ENCODE results near the gene GUCY1A1.
"Not testable (repeated sequence)": the region's sequence is repeated elsewhere in the genome, so short reads cannot be mapped to it uniquely, and the experiment has no call there.

Gene GUCY1A1, protein sequence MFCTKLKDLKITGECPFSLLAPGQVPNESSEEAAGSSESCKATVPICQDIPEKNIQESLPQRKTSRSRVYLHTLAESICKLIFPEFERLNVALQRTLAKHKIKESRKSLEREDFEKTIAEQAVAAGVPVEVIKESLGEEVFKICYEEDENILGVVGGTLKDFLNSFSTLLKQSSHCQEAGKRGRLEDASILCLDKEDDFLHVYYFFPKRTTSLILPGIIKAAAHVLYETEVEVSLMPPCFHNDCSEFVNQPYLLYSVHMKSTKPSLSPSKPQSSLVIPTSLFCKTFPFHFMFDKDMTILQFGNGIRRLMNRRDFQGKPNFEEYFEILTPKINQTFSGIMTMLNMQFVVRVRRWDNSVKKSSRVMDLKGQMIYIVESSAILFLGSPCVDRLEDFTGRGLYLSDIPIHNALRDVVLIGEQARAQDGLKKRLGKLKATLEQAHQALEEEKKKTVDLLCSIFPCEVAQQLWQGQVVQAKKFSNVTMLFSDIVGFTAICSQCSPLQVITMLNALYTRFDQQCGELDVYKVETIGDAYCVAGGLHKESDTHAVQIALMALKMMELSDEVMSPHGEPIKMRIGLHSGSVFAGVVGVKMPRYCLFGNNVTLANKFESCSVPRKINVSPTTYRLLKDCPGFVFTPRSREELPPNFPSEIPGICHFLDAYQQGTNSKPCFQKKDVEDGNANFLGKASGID

DNA sequence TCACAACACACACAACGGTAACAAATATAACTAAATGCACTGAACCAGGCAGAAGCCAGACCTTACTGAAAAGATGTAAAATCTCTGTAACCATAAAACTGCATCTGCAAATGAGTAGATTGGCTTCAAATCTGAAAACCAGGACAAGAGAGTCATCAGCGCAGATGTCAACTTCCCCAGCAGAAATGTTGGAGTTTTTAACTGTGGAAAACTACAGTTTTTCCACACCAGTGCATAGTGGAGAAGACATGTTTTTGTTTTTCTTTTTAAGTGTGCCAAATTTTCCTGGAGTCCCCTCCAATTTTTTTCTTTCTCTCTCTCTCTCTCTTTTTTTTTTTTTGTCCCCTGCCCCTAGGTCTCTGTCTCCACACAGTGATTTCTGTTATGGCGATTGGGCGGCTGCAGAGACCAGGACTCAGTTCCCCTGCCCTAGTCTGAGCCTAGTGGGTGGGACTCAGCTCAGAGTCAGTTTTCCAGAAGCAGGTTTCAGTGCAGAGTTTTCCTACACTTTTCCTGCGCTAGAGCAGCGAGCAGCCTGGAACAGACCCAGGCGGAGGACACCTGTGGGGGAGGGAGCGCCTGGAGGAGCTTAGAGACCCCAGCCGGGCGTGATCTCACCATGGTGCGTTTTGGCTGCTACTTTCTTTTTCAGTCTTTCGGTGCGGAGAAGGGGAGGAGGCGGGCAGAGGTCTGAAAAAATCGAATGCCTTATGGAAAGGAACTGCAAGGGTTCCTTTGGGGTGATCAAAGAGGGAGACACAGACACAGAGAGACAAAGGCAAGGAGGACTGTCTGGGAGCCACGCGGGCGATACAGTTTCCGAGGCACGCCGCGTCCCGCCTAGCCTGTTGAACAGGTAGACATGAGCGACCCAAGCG is at the start of gene GUCY1A1:
Gene GUCY1A1, plus strand, starts transcription at position 505 of the 878 bp plus-strand sequence. CDS start 30,020 bp downstream, outside the sequence.
- DNase-seq = no peak

DNA sequence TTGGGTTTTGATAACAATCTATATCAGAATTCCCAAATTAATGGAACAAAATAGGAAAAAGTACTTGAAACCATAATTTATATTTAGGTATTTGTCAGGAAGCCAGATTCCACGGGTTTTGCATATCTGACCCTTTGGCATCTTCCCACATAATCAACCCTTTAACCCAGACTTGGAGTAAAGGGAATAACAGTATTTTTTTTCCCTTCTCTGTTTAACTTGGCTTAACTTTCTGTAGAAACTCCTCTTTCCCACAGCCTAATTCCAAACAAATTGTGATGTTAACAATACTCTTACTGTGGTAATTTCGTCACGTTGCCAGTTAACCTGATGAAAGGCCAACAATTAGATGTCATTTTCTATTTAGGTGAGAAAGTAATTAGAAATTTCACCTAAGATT is 49.4 kb upstream of the GUCY1A1 start:
- no peak for DNase-seq

DNA sequence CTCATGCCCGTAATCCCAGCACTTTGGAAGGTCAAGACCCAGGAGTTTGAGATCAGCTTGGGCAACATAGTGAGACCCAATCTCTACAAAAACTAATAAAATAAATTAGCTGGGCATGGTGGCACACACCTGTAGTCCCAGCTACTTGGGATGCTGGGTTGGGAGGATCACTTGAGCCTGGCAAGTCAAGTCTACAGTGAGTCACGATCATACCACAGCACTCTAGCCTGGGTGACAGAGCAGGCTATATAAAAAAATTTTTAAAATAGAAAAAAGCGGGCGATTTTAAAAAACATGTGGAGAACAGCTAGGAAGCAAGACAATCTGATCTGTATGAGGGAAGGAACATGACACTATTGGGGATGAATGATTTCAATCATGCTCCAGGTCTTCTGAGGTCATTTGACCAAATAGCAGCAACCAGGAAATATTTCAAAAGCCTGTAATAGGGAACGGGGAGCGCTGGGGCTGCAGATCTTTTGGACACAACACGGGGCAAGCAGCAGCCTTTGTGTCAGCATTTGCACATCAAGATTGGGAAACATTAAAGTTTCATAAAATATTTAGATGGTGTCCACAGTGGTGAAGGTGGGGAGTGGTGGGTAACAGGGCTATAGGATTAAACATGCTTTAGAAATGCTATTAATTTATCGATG is 48.3 kb upstream of the GUCY1A1 start:
- DNase-seq = no peak

DNA sequence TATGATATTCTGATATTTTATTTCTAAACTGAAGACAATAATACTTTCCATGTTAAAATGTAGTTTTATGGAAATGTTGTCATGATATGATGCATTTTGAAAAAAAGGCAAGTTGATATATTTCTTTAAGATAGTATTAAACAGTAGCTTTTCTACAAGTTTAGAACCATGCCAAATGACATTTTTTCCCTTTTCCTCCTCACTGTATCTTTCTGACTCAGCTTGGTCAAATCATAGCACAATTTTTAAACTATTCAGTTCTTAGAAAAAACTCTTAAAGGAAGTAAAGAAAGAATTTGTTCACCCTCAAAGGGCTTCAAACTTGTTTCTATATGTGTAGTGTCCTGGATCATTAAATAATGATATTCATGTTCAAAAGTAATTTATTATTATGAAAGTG is 46.0 kb upstream of the GUCY1A1 start:
- no peak for DNase-seq

DNA sequence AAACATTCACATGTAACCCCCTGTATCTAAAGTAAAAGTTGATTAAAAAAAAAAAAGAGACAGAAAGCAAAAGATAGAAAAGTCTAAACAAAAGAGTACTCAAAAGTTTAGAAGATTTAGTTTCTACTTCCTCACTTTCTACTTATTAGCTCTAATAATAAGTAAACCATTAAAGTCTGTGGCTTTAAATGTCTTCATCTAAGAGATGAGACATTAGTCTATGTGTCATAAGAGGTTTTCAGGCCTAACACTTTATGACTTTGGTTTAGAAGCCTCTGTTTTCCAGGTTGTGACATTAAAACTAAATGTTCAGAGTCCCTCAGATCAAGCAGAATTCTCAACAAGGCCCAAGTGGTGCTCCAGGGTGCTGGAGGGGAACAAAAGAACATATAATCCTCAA is 42.2 kb upstream of the GUCY1A1 start:
- no peak for DNase-seq

DNA sequence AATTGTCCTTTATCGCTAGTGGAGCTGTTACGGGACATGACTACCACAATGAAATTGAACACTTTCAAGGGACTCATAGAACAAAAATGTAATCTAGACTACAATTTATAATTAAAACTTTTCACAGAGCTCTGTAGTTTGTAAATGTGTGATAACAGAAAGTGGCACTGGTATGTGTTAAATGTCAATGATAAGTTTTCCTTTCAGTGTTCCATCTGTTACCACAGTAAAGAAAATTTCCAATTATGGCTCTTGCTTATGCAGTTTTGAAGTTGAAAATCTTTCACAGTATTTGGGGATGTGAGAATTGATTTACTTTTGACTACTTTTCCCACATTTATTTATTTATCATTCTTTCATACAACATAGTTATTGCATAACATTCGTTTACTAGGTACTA is 40.1 kb upstream of the GUCY1A1 start:
- DNase-seq = no peak

DNA sequence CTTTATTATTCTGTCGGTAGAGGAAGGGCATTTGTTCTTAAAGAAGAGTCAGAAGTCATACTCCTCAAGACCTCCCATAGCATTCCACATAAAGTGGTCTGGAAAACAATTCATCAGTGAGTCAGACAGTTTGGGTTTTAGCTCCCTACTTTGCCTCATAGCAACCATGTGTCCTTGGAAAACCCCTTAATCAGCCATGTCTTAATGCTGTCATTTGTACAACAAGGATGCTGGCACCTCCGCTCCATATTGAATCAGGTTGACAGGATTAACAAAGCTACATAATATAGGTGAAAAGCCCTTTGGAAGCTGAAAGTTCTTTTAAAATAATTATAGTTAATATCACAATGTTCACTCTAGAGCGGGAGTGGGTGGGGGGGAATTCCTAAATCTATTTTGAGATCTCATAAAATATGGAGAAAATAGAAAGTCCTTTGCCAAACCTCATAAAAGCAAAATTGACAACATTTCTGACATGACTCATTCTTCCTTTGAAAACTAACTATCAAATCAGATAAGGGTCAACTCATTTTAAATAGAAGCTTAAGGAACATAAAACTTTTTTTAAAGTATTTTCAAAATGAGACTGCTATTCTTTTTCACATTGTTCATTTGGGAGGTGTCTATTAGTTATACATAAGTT is 37.3 kb upstream of the GUCY1A1 start:
- no peak for DNase-seq

DNA sequence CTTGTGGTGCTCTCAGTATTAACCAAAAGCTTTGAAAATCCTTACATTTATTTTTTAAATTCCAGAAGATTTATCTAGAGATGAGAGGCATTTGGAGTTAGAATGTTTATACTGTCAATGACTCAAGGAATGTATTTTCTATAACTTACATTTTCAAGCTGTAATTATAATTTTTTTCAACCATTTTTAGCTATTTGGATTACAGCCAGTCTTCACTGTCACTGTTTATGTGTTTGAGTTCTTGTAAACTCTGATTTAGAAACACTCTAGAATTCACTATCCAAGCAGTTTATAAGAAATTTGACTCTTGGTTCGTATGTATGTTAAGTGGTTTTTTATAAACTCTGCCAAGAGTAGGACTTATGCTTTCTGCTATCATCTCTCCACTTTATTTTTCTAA is 36.7 kb upstream of the GUCY1A1 start:
- no peak for DNase-seq

DNA sequence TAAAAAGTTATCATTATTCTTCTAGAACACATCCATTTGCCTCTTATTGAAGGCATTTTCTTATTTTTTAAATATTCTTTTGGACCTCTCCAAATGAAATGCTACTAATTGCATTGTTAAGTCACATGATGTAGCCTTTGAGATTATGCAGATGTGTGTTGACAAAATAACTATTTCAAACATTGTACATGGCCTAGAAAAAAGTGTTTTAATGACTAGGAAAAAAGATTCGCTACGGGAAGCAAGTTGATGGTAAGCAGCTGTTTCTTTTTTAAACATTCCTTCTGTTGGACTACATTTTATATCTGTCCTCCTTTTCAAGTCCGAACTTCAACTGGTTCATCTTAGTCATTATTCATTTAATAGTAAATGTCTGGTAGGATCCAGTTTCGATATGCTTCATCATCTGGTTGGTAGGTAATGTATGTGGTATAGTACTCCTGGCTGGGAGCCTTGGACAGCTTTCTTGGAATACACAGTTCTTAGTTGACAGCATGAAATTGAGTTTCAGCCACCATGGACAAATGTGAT is 34.3 kb upstream of the GUCY1A1 start:
- no peak for DNase-seq

DNA sequence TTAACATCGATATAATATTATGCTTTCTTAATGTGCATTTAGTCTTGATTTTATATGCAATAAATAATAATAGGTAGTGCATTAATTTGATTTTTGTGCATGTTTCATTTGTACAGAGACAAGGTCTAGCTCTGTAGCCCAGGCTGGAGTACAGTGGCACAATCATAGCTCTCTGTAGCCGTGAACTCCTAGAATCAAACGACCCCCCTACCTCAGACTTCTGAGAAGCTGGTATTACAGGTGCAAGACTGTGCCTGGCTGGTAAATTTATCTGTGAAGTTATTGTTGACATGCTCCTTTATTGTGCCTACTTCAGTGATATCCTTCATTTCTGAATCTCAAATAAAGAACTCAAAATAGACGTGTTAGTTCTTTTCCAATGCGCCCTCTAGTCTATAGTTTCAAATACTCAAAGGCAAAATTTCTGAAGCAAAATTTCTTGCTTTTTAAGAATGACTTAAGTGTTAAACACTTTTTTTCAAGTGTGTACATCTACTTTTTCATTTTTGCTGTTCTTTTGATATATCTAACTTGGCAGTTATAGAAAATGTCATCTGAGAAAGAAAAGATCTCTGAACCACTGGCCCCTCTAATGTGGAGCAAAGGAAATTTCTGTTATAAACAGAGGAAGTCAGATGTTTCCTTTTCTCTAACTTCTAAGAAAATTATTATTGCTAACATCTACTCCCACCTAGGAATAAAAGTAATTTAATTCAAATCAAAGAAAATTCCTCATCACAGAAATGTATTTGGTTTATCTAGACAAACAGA is 28.3 kb upstream of the GUCY1A1 start:
- DNase-seq = no peak

DNA sequence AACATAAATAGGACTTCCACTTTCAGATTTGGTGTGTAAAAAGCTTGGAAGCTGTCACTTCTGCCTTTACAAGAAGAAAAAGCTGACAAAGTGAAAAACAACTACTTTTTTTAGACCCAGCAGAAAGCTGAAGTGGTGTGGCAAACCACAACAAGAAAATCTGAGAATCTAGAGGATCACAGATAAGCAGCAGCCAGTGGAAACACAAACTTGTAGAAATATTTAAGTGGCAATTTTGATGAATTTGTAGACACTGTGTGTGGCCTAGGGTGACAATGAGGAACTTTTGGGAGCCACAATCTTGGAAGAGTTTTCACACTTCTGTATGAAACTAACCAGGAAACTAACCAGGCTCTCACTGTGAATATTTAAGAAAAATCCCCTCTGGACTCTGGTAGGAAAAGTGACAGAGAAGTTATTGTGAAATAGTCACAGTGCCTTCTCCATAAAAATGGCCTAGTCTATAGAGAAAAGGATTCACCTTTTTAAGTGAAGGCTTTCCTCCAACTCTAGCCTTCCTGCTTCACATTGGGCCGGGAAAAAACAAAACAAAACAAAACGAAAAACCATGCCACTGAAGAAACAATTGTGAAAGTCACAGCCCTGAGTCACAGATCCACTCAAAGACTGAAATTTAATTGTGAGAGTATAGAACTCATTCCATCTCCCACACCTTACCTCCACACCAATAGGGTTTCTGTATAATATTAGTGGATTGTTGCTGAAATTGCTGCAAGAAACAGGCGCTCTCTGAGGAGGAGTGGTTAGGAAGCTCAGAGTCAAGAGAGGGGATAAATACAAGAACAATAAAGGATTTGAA is 26.7 kb upstream of the GUCY1A1 start:
- DNase-seq = no peak

DNA sequence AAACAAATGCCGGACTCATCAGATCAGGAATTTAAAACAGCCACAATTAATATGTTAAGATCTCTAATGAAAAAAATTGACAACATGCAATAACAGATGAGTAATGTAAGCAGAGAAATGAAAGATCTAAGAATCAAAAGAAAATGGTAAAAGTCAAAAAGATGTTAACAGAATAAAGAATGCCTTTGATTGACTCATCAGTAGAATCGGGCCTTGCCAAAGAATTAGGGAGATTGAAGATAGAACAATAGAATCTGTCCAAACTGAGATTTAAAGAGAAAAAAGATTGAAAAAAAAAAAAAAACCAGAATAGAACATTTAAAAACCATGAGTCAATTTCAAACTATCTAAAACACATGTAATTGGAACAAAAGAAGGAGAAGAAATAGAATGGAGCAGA is 25.9 kb upstream of the GUCY1A1 start:
- DNase-seq = no peak

DNA sequence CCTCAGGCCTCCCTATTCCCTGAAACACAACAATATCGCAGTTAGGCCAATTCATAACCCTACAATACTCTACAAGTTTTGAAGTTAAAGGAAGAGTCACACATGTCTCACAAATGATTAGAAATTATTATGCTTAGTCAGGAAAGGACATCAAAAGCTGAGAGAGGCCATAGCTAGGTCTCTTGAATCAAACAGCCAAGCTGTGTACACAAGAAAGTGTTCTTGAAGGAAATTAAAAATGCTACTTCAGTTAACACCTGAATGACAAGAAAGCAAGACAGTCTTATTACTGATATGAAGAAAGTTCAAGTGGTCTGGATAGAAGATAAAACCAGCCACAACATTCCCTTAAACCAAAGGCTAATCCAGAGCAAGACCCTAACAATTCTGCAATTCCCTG is 23.6 kb upstream of the GUCY1A1 start:
- DNase-seq = no peak

DNA sequence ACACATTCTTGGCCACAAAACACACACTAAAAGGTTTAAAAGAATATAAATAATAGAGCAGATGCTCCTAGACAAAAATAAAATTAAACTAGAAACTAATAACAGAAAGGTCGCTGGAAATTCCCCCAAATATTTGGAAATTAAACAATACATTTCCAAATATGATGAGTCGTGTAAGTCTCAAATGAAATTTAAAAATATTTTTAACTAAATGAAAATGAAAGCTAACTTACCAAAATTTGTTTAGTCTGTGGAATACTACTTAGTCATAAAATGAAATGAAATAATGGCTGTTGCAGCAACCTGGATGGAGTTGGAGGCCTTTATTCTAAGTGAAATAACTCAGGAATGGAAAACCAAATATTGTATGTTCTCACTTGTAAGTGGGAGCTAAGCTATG is 20.6 kb upstream of the GUCY1A1 start:
- no peak for DNase-seq

DNA sequence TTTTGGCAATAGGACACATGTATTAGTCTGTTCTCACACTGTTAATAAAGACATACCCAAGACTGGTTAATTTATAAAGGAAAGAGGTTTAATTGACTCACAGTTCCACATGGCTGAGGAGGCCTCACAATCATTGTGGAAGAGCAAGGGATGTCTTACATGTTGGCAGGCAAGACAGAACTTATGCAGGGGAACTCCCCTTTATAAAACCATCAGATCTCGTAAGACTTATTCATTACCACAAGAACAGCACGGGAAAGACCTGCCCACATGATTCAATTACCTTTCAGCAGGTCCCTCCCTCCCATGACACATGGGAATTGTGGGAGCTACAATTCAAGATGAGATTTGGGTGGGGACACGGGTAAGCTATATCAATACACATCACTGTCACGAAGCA is 15.9 kb upstream of the GUCY1A1 start:
- not testable (repeated sequence) for DNase-seq

DNA sequence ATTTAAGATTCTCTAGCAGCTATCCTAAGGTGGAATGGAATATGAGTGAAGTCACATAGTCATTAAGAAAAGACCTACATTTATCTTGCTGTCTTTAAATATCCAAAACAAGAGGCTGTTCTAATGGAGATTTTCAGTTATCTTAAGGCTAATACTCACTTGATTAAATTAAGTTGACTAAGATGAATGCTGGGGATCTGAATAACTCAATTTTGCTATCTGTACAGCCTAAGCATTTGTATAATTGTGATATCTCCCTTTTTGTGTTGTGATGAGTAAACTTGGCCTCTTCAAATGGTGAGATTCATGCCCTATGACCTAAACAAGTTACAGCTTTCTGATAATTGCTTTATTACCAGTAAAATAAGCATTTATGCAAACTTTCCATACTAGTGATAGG is 13.6 kb upstream of the GUCY1A1 start:
- no peak for DNase-seq

DNA sequence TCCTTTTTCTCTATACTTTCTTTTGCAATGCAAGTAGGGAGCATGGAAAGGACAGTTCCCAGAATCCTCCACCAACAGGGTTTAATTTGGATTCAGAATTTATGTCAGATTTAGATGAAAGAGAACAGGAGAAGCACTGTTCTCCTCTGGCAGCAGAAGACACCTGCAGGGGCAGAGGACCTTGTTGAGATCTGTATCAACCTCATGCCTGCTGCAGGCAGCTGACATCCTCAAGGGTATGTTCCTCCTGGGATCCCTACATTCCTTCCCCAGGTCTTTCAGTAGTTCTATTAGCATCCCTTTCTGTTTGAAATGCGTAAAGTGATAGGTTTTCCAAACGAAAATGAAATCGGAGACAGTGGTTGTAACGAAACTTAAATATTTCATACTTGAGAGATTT is 10.6 kb upstream of the GUCY1A1 start:
- no peak for DNase-seq

DNA sequence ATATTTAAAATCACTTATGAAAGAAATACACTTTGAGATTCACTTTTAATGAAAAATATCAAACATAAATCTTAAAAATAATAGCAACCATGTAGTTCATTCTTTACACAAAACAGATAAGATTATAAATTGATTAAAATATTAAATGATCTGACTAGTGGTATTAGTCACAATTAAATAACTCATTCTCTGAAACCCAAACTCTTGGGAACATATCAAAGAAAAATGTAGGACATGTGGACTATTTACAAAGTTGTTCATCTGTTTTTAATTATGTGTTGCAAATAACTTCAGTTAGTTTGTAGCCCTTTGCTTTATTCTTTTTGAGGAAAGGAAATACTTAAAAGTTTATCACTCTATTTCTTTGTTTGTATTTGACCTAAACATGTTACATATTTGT is 9.5 kb upstream of the GUCY1A1 start:
- no peak for DNase-seq

DNA sequence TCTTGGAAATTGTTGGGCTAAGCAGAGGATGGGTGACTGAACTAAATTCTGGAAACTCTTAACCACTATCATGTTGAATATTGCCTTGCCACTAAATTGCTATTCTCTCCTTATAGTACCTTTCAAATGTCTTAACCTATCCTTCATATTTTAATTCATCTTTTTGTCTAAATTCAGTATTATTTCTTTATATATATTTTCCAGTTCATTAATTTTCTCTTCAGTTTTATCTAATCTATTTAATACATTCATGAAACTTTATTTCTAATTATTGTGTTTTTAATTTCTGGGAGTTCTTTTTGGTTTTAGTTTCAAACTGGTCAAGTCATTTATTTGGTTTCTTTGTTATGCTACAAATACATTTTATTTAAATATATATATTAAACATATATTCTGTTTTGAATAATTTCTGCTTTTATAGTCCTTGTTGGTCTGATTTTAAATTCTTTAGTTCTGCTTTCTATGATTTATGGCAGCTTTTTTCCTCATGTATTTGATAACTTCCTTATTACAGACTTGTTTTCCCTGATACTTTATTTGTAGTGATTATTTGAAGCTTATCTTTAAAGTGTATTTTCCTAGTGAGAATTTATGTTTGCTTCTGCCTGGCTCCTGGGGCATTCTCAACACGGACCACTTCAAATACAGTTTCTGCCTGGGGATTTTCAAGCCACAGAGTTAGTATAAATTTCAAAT is 8.5 kb upstream of the GUCY1A1 start:
- DNase-seq = no peak

DNA sequence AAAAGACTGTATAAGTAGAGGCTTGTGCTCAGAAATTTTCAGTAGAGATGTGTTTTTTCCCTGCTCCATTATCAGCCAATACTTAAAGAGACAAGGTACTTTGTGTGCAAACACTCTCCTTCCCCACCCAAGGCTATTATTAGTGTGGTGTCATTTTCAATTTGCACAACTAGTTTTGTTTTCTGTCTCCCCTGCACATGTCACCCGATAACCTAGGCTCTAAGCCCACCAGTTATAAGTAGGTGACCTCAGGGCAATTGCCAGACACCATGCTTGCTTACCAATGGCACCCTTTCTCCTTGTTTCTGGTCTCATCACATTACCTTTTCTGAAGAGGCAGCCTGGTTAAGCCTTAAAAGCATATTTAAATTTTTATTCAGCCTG is 8.0 kb upstream of the GUCY1A1 start:
- DNase-seq = no peak
